ENCODE results near the gene ZNF423. TPM values are rescaled to one million over a fixed set of nuclear protein-coding genes. Genes with fewer than 3 reads are reported as not detected.

ZNF423 gene
- total and polyA plus RNA-seq, 3 experiments from 2014 or later: not detected

GRCh38 chr16:49463529-49463928 lies 392.4 kb downstream of the ZNF423 start:
- ChIA-PET CTCF (no interaction called here), POLR2A (no interaction called here)

GRCh38 chr16:49462989-49463371 lies 392.9 kb downstream of the ZNF423 start:
- Mint-ChIP-seq H3K27ac (peak overlapping the region; percentile 83 to 97 (median 92)), H3K4me1 (peaks cover 27 to 32% (median 28%) of the 10 kb centered on the region in 3 donors), H3K36me3 (no peaks in the 10 kb centered on the region), H3K9me3 (no peaks in the 10 kb centered on the region), H3K27me3 (peaks cover 0 to under 1% of the 10 kb centered on the region in 2 donors), H3K4me3 (peak overlapping the region in 4 of 7 donors; percentile 49 to 71 (median 57))
- H3K9me3 ChIP-seq (ENCODE audit: low read length): no peaks in the 10 kb centered on the region
- DNase-seq: peak in 1 of 5 donors; percentile 25
- no peak overlapping the region for H3K27ac ChIP-seq (ENCODE audit: low read depth, low read length)
- CTCF ChIA-PET: no interaction called here
- POLR2A ChIA-PET: no interaction called here
- H3K27me3 ChIP-seq (ENCODE audit: insufficient read depth, low read length, poor library complexity, severe bottlenecking): no peaks in the 10 kb centered on the region
- H3K36me3 ChIP-seq (ENCODE audit: insufficient read depth, low read length): no peaks in the 10 kb centered on the region
- peaks cover 45% of the 10 kb centered on the region for H3K4me1 ChIP-seq (ENCODE audit: insufficient read depth, low read length)
- peak overlapping the region; percentile 17 for H3K4me3 ChIP-seq (ENCODE audit: low read length)

More at GRCh38 chr16:49463529-49463928, 392.4 kb downstream of the ZNF423 start:
- H3K4me3 ChIP-seq (ENCODE audit: low read length): peak overlapping the region; percentile 17
- no peaks in the 10 kb centered on the region for H3K27me3 ChIP-seq (ENCODE audit: insufficient read depth, low read length, poor library complexity, severe bottlenecking)
- H3K36me3 Mint-ChIP-seq: no peaks in the 10 kb centered on the region
- no peaks in the 10 kb centered on the region for H3K27me3 Mint-ChIP-seq
- peak; percentile 48 to 89 (median 83) for DNase-seq
- no peaks in the 10 kb centered on the region for H3K9me3 ChIP-seq (ENCODE audit: low read length)
- H3K4me3 Mint-ChIP-seq: peak overlapping the region; percentile 22 to 75 (median 52)
- H3K4me1 ChIP-seq (ENCODE audit: insufficient read depth, low read length): peaks cover 45% of the 10 kb centered on the region
- H3K9me3 Mint-ChIP-seq: no peaks in the 10 kb centered on the region
- peak overlapping the region; percentile 83 to 97 (median 92) for H3K27ac Mint-ChIP-seq
- no peaks in the 10 kb centered on the region for H3K36me3 ChIP-seq (ENCODE audit: insufficient read depth, low read length)
- H3K27ac ChIP-seq (ENCODE audit: low read depth, low read length): no peak overlapping the region
- H3K4me1 Mint-ChIP-seq: peaks cover 27 to 32% (median 28%) of the 10 kb centered on the region in 3 donors

- Mint-ChIP-seq H3K4me3 (peak overlapping the region in 3 of 7 donors; percentile 2 to 25 (median 3)), H3K9me3 (no peaks in the 10 kb centered on the region), H3K27me3 (peaks cover 0 to 1% of the 10 kb centered on the region in 2 donors), H3K36me3 (no peaks in the 10 kb centered on the region), H3K4me1 (peaks cover 27 to 32% (median 28%) of the 10 kb centered on the region in 3 donors), H3K27ac (peak overlapping the region; percentile 83 to 95 (median 88))
- Histone ChIP-seq H3K36me3 (ENCODE audit: insufficient read depth, low read length) (no peaks in the 10 kb centered on the region), H3K4me1 (ENCODE audit: insufficient read depth, low read length) (peaks cover 45% of the 10 kb centered on the region), H3K27me3 (ENCODE audit: insufficient read depth, low read length, poor library complexity, severe bottlenecking) (no peaks in the 10 kb centered on the region), H3K4me3 (ENCODE audit: low read length) (no peak overlapping the region), H3K27ac (ENCODE audit: low read depth, low read length) (no peak overlapping the region), H3K9me3 (ENCODE audit: low read length) (no peaks in the 10 kb centered on the region)
- POLR2A ChIA-PET: no interaction called here
- CTCF ChIA-PET: no interaction called here
- peak in 1 of 5 donors; percentile 56 for DNase-seq
Observed at GRCh38 chr16:49462362-49462988, 393.4 kb downstream of the ZNF423 start.

GRCh38 chr16:49461517-49461951 lies 394.4 kb downstream of the ZNF423 start:
- POLR2A ChIA-PET: no interaction called here
- no peaks in the 10 kb centered on the region for H3K27me3 ChIP-seq (ENCODE audit: insufficient read depth, low read length, poor library complexity, severe bottlenecking)
- peaks cover 45% of the 10 kb centered on the region for H3K4me1 ChIP-seq (ENCODE audit: insufficient read depth, low read length)
- H3K9me3 ChIP-seq (ENCODE audit: low read length): no peaks in the 10 kb centered on the region
- no peaks in the 10 kb centered on the region for H3K36me3 ChIP-seq (ENCODE audit: insufficient read depth, low read length)
- no peak overlapping the region for H3K27ac ChIP-seq (ENCODE audit: low read depth, low read length)
- Mint-ChIP-seq H3K27me3 (peaks cover 0 to 1% of the 10 kb centered on the region in 2 donors), H3K4me3 (no peak overlapping the region), H3K27ac (peak overlapping the region in 5 of 8 donors; percentile 43 to 92 (median 79)), H3K9me3 (no peaks in the 10 kb centered on the region), H3K36me3 (no peaks in the 10 kb centered on the region), H3K4me1 (peaks cover 27 to 32% (median 28%) of the 10 kb centered on the region in 3 donors)
- H3K4me3 ChIP-seq (ENCODE audit: low read length): no peak overlapping the region
- CTCF ChIA-PET: no interaction called here
- no peak for DNase-seq

- POLR2A ChIA-PET: no interaction called here
- Mint-ChIP-seq H3K27ac (peak overlapping the region in 6 of 8 donors; percentile 69 to 79 (median 78)), H3K4me3 (no peak overlapping the region), H3K27me3 (peaks cover 0 to 1% of the 10 kb centered on the region in 2 donors), H3K9me3 (no peaks in the 10 kb centered on the region), H3K4me1 (peaks cover 27 to 32% (median 28%) of the 10 kb centered on the region in 3 donors), H3K36me3 (no peaks in the 10 kb centered on the region)
- no peak overlapping the region for H3K4me3 ChIP-seq (ENCODE audit: low read length)
- no peak overlapping the region for H3K27ac ChIP-seq (ENCODE audit: low read depth, low read length)
- H3K4me1 ChIP-seq (ENCODE audit: insufficient read depth, low read length): peaks cover 45% of the 10 kb centered on the region
- CTCF ChIA-PET: no interaction called here
- no peaks in the 10 kb centered on the region for H3K9me3 ChIP-seq (ENCODE audit: low read length)
- no peaks in the 10 kb centered on the region for H3K36me3 ChIP-seq (ENCODE audit: insufficient read depth, low read length)
- DNase-seq: no peak
- no peaks in the 10 kb centered on the region for H3K27me3 ChIP-seq (ENCODE audit: insufficient read depth, low read length, poor library complexity, severe bottlenecking)
Observed at GRCh38 chr16:49460786-49461470, 395.0 kb downstream of the ZNF423 start.

GRCh38 chr16:49459953-49460735 lies 395.8 kb downstream of the ZNF423 start:
- Mint-ChIP-seq H3K36me3 (no peaks in the 10 kb centered on the region), H3K27me3 (peaks cover 0 to 1% of the 10 kb centered on the region in 2 donors), H3K4me1 (peaks cover 27 to 32% (median 28%) of the 10 kb centered on the region in 3 donors), H3K27ac (peak overlapping the region in 6 of 8 donors; percentile 38 to 79 (median 56)), H3K9me3 (no peaks in the 10 kb centered on the region), H3K4me3 (no peak overlapping the region)
- ChIA-PET CTCF (no interaction called here), POLR2A (no interaction called here)
- no peak overlapping the region for H3K27ac ChIP-seq (ENCODE audit: low read depth, low read length)
- H3K4me3 ChIP-seq (ENCODE audit: low read length): no peak overlapping the region
- H3K9me3 ChIP-seq (ENCODE audit: low read length): no peaks in the 10 kb centered on the region
- no peaks in the 10 kb centered on the region for H3K27me3 ChIP-seq (ENCODE audit: insufficient read depth, low read length, poor library complexity, severe bottlenecking)
- DNase-seq: no peak
- no peaks in the 10 kb centered on the region for H3K36me3 ChIP-seq (ENCODE audit: insufficient read depth, low read length)
- peaks cover 41% of the 10 kb centered on the region for H3K4me1 ChIP-seq (ENCODE audit: insufficient read depth, low read length)

GRCh38 chr16:49458656-49459445 lies 397.1 kb downstream of the ZNF423 start:
- ChIA-PET POLR2A (no interaction called here), CTCF (no interaction called here)
- H3K4me3 ChIP-seq (ENCODE audit: low read length): no peak overlapping the region
- Mint-ChIP-seq H3K36me3 (no peaks in the 10 kb centered on the region), H3K9me3 (no peaks in the 10 kb centered on the region), H3K4me1 (peaks cover 18 to 23% (median 18%) of the 10 kb centered on the region in 3 donors), H3K27me3 (peaks cover 4 to 5% of the 10 kb centered on the region in 2 donors), H3K27ac (peak overlapping the region in 2 of 8 donors; percentile 21 to 35), H3K4me3 (no peak overlapping the region)
- H3K9me3 ChIP-seq (ENCODE audit: low read length): no peaks in the 10 kb centered on the region
- DNase-seq: no peak
- peaks cover 28% of the 10 kb centered on the region for H3K4me1 ChIP-seq (ENCODE audit: insufficient read depth, low read length)
- no peaks in the 10 kb centered on the region for H3K27me3 ChIP-seq (ENCODE audit: insufficient read depth, low read length, poor library complexity, severe bottlenecking)
- H3K36me3 ChIP-seq (ENCODE audit: insufficient read depth, low read length): no peaks in the 10 kb centered on the region
- no peak overlapping the region for H3K27ac ChIP-seq (ENCODE audit: low read depth, low read length)

Measured in CD8-positive, alpha-beta memory T cell (primary cell).